ENCODE data around the gene QKI. TPM values are rescaled to one million over a fixed set of nuclear protein-coding genes. Genes with fewer than 3 reads are reported as not detected.

The QKI gene
- total and polyA plus RNA-seq, 2 donors (not counting 1 experiment from before 2014, with no cell fraction given) = 129 to 224 TPM

- H3K4me1 ChIP-seq (ENCODE audit: control insufficient read depth, extremely low read depth, insufficient read depth, low read length) = no peaks in the 10 kb centered on the region
- H3K4me3 ChIP-seq (replicated peaks in 1 of 4; ENCODE audit: control extremely low read depth in 1 of 4, insufficient read depth in 1 of 4, low read depth in 3 of 4, low read length in 4 of 4) = no peak overlapping the region
Measured at GRCh38 chr6:163620101-163620500, 205.6 kb downstream of the QKI start.

GRCh38 chr6:163620670-163621330 is 206.3 kb downstream of the QKI start:
- no peak overlapping the region for H3K4me3 ChIP-seq (replicated peaks in 1 of 4; ENCODE audit: control extremely low read depth in 1 of 4, insufficient read depth in 1 of 4, low read depth in 3 of 4, low read length in 4 of 4)
- no peaks in the 10 kb centered on the region for H3K4me1 ChIP-seq (ENCODE audit: control insufficient read depth, extremely low read depth, insufficient read depth, low read length)
- no peak overlapping the region for H3K27ac ChIP-seq (ENCODE audit: insufficient read depth, low read length)
- peak; percentile 32 to 47 for DNase-seq (ENCODE audit: low read depth in 2 of 2)
- H3K9me3 ChIP-seq (ENCODE audit: control insufficient read depth, insufficient read depth, low read depth, low read length) = no peaks in the 10 kb centered on the region
- no peak overlapping the region for H3K4me2 ChIP-seq (ENCODE audit: extremely low read depth, insufficient read depth, low read length)
- H3K36me3 ChIP-seq (ENCODE audit: control insufficient read depth, insufficient read depth, low read length) = no peaks in the 10 kb centered on the region
- no peaks in the 10 kb centered on the region for H4K20me1 ChIP-seq (ENCODE audit: control insufficient read depth, extremely low read depth, insufficient read depth, low read length)
- no peaks in the 10 kb centered on the region for H3K27me3 ChIP-seq (ENCODE audit: control insufficient read depth, insufficient read depth, low read length)
- no peaks in the 10 kb centered on the region for H3K79me2 ChIP-seq (ENCODE audit: control insufficient read depth, insufficient read depth, low read length)
- TF ChIP-seq EZH2 (IDR thresholded peaks at IDR 0.05; ENCODE audit: low read length, missing control alignments) = no peak
- TF ChIP-seq, protein P1, sequence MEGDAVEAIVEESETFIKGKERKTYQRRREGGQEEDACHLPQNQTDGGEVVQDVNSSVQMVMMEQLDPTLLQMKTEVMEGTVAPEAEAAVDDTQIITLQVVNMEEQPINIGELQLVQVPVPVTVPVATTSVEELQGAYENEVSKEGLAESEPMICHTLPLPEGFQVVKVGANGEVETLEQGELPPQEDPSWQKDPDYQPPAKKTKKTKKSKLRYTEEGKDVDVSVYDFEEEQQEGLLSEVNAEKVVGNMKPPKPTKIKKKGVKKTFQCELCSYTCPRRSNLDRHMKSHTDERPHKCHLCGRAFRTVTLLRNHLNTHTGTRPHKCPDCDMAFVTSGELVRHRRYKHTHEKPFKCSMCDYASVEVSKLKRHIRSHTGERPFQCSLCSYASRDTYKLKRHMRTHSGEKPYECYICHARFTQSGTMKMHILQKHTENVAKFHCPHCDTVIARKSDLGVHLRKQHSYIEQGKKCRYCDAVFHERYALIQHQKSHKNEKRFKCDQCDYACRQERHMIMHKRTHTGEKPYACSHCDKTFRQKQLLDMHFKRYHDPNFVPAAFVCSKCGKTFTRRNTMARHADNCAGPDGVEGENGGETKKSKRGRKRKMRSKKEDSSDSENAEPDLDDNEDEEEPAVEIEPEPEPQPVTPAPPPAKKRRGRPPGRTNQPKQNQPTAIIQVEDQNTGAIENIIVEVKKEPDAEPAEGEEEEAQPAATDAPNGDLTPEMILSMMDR (conservative IDR thresholded peaks at IDR 0.05 in 1 of 2, IDR thresholded peaks at IDR 0.05 in 1 of 2; ENCODE audit: low read depth in 1 of 2, low read length in 2 of 2) = no peak
- no peak overlapping the region for H3K9ac ChIP-seq (ENCODE audit: insufficient read depth, low read length)
- H2AFZ ChIP-seq (ENCODE audit: low read length) = no peak overlapping the region

More at GRCh38 chr6:163620101-163620500, 205.6 kb downstream of the QKI start:
- H3K27ac ChIP-seq (ENCODE audit: insufficient read depth, low read length) = no peak overlapping the region
- DNase-seq (ENCODE audit: low read depth in 2 of 2) = no peak
- no peaks in the 10 kb centered on the region for H4K20me1 ChIP-seq (ENCODE audit: control insufficient read depth, extremely low read depth, insufficient read depth, low read length)
- no peak overlapping the region for H3K4me2 ChIP-seq (ENCODE audit: extremely low read depth, insufficient read depth, low read length)
- no peaks in the 10 kb centered on the region for H3K27me3 ChIP-seq (ENCODE audit: control insufficient read depth, insufficient read depth, low read length)
- no peak for TF ChIP-seq EZH2 (IDR thresholded peaks at IDR 0.05; ENCODE audit: low read length, missing control alignments)
- TF ChIP-seq, protein P1 (conservative IDR thresholded peaks at IDR 0.05 in 1 of 2, IDR thresholded peaks at IDR 0.05 in 1 of 2; ENCODE audit: low read depth in 1 of 2, low read length in 2 of 2) = no peak
- H3K36me3 ChIP-seq (ENCODE audit: control insufficient read depth, insufficient read depth, low read length) = no peaks in the 10 kb centered on the region
- no peaks in the 10 kb centered on the region for H3K9me3 ChIP-seq (ENCODE audit: control insufficient read depth, insufficient read depth, low read depth, low read length)
- H3K9ac ChIP-seq (ENCODE audit: insufficient read depth, low read length) = no peak overlapping the region
- H2AFZ ChIP-seq (ENCODE audit: low read length) = no peak overlapping the region
- no peaks in the 10 kb centered on the region for H3K79me2 ChIP-seq (ENCODE audit: control insufficient read depth, insufficient read depth, low read length)

DNA sequence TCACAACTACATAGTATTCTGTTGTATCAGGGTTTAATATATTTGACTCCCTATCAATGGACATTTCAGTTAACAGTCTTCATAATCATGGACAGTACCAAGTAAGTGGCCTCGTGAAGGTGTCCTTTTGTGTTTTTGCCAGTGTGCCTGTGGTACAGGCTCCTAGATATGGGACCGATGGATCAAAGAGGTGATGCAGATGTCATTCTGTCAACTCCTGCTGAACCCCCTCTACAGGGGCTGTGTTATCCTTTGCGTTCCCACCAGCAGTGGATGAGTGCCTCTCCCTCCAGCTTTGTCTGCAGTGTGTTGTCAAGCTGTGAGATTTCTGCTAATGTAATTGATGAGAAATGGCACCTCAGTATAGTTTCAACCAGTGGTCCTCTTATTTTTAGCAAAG is 210.7 kb downstream of the QKI start:
- H3K79me2 ChIP-seq (ENCODE audit: control insufficient read depth, insufficient read depth, low read length) = no peaks in the 10 kb centered on the region
- no peak for TF ChIP-seq EZH2 (IDR thresholded peaks at IDR 0.05; ENCODE audit: low read length, missing control alignments)
- TF ChIP-seq, protein P1 (conservative IDR thresholded peaks at IDR 0.05 in 1 of 2, IDR thresholded peaks at IDR 0.05 in 1 of 2; ENCODE audit: low read depth in 1 of 2, low read length in 2 of 2) = no peak

More for the DNA sequence above, 210.7 kb downstream of the QKI start:
- Histone ChIP-seq H3K4me3 (replicated peaks in 1 of 4; ENCODE audit: control extremely low read depth in 1 of 4, insufficient read depth in 1 of 4, low read depth in 3 of 4, low read length in 4 of 4) (no peak overlapping the region), H3K9ac (ENCODE audit: insufficient read depth, low read length) (no peak overlapping the region), H4K20me1 (ENCODE audit: control insufficient read depth, extremely low read depth, insufficient read depth, low read length) (no peaks in the 10 kb centered on the region), H3K27me3 (ENCODE audit: control insufficient read depth, insufficient read depth, low read length) (no peaks in the 10 kb centered on the region), H3K4me1 (ENCODE audit: control insufficient read depth, extremely low read depth, insufficient read depth, low read length) (no peaks in the 10 kb centered on the region), H3K27ac (ENCODE audit: insufficient read depth, low read length) (no peak overlapping the region), H2AFZ (ENCODE audit: low read length) (no peak overlapping the region), H3K9me3 (ENCODE audit: control insufficient read depth, insufficient read depth, low read depth, low read length) (no peaks in the 10 kb centered on the region), H3K36me3 (ENCODE audit: control insufficient read depth, insufficient read depth, low read length) (no peaks in the 10 kb centered on the region), H3K4me2 (ENCODE audit: extremely low read depth, insufficient read depth, low read length) (no peak overlapping the region)
- DNase-seq (ENCODE audit: low read depth in 2 of 2) = no peak
